ENCODE data around the gene INTS7. TPM values are rescaled to one million over a fixed set of nuclear protein-coding genes. Genes with fewer than 3 reads are reported as not detected.

Gene INTS7
- total and polyA plus RNA-seq, 2 experiments from 2014 or later = 10.9 to 34.0 TPM

GRCh38 chr1:212060632-212061472 lies 25.5 kb upstream of the INTS7 start:
- Histone ChIP-seq H3K36me3 (ENCODE audit: insufficient read depth) (peaks cover 27% of the 10 kb centered on the region), H2AFZ (no peak overlapping the region), H3F3A (replicated peaks; ENCODE audit: low read depth) (no peaks in the 10 kb centered on the region), H3K79me2 (replicated peaks; ENCODE audit: insufficient read depth) (no peaks in the 10 kb centered on the region), H3K27me3 (ENCODE audit: insufficient read depth) (no peaks in the 10 kb centered on the region), H3K27ac (ENCODE audit: low read depth) (no peak overlapping the region), H3K4me1 (ENCODE audit: insufficient read depth) (no peaks in the 10 kb centered on the region), H3K9me2 (ENCODE audit: insufficient read depth) (no peaks in the 10 kb centered on the region), H3K4me2 (no peak overlapping the region), H3K4me3 (no peak overlapping the region), H4K20me1 (replicated peaks; ENCODE audit: insufficient read depth) (no peaks in the 10 kb centered on the region)
- Mint-ChIP-seq H3K9me3 (peaks cover 7% of the 10 kb centered on the region; the same call in 1 of the 3 replicates), H3K27ac (no peak overlapping the region), H3K36me3 (ENCODE audit: low read depth) (peaks cover 61% of the 10 kb centered on the region), H3K27me3 (ENCODE audit: insufficient read depth, low read depth, poor library complexity) (peaks cover 3% of the 10 kb centered on the region), H3K4me1 (no peaks in the 10 kb centered on the region), H3K4me3 (no peak overlapping the region)
- TF ChIP-seq EZH2 (IDR thresholded peaks at IDR 0.05; ENCODE audit: low read depth, unreplicated experiment) = no peak
- no peak for TF ChIP-seq CTCF (conservative IDR thresholded peaks at IDR 0.05; ENCODE audit: low read depth in 2 of 2)
- no peak for TF ChIP-seq STAT1 (IDR thresholded peaks at IDR 0.05; ENCODE audit: unreplicated experiment)
- TF ChIP-seq EZH2phosphoT487 (IDR thresholded peaks at IDR 0.05; ENCODE audit: unreplicated experiment) = no peak
- TF ChIP-seq ZNF462 (CRISPR knock-in tag; IDR thresholded peaks at IDR 0.05) = no peak
- no peak for TF ChIP-seq REST (IDR thresholded peaks at IDR 0.05; ENCODE audit: unreplicated experiment)
- TF ChIP-seq ZNF331 (CRISPR knock-in tag; IDR thresholded peaks at IDR 0.05; ENCODE audit: low read depth) = no peak
- TF ChIP-seq ETS1 (IDR thresholded peaks at IDR 0.05) = no peak
- no peak for TF ChIP-seq JUNB (IDR thresholded peaks at IDR 0.05; ENCODE audit: unreplicated experiment)
- TF ChIP-seq ZNF114 (CRISPR knock-in tag; IDR thresholded peaks at IDR 0.05) = no peak
- no peak for TF ChIP-seq CREB1 (CRISPR knock-in tag; IDR thresholded peaks at IDR 0.05; ENCODE audit: low read depth)
- TF ChIP-seq POLR2AphosphoS5 (IDR thresholded peaks at IDR 0.05; ENCODE audit: low read depth) = no peak
- TF ChIP-seq NANOG (IDR thresholded peaks at IDR 0.05; ENCODE audit: borderline replicate concordance) = no peak
- DNase-seq (ENCODE audit: low spot score) (no peak), ATAC-seq (no peak)

Data from GM23338 (cell line).